HL-60/S4 treated with retinoic acid at 250 ng/mL for 4 days and 3 days (cell line): ENCODE measurements around the gene ZCCHC13.
"Not testable (repeated sequence)": the region's sequence is repeated elsewhere in the genome, so short reads cannot be mapped to it uniquely, and the experiment has no call there.

Source experiments
- in situ Hi-C: fragments of 300-500 bp; cut with MboI; formaldehyde crosslinking; loops from 2 replicates; pipeline ENCODE4 v1.7.0; 2022; ENCODE audit warnings: low sequenced_read_pairs

The ZCCHC13 gene

DNA sequence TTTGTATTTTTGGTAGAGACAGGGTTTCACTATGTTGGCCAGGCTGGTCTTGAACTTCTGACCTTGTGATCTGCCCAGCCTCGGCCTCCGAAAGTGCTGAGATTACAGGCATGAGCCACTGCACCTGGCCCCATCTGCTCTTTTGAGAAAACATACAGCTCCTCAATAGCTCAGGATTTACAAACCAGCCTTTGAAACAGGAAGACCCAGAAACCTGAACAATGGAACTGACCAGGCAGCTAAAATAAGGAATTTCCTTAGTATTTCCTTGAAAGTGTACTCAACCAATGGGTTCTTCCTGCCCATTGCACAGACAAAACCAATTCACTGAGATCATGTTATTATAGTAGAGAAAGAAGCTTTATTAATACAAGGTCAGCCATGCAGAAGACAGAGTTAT, 15.3 kb downstream of the ZCCHC13 start:
- in situ Hi-C loops: not testable (repeated sequence)

DNA sequence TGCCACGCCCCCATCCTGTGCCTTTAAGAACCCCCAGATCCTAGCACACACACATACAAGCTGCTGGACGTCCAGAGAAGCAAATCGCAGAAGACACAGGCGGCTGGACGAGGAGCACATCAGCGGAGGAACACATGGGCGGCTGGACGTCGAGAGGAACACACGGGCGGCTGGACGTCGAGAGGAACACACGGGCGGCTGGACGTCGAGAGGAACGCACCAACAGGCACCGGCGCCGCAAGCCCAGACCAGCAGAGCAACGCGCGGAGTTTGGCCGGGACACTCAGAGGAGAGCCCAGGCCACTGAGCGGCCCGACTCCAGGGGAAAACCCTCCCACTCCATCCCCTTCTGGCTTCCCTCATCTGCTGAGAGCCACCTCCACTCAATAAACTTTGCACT, 17.2 kb downstream of the ZCCHC13 start:
- in situ Hi-C loops: no loop called here

DNA sequence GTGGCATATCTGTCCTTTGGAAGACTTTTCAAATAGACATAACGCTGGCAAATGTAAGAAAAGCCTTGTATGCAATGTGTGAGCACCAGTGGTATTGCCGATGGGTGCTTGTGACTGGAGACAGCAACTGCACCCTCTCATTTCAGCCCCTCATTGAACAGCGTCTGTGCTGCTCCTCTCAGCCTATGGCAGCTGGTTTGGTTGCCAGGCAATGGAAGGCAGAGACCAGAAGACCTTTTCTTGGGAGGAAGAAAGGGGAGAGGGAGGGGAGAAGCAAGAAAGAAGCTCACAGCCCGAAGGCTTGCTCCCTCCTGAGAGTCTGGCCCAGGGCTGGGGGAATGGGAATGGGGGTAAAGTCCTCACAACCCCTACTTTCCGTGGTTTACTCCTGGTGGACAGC, 20.2 kb downstream of the ZCCHC13 start:
- in situ Hi-C loops: no loop called here

DNA sequence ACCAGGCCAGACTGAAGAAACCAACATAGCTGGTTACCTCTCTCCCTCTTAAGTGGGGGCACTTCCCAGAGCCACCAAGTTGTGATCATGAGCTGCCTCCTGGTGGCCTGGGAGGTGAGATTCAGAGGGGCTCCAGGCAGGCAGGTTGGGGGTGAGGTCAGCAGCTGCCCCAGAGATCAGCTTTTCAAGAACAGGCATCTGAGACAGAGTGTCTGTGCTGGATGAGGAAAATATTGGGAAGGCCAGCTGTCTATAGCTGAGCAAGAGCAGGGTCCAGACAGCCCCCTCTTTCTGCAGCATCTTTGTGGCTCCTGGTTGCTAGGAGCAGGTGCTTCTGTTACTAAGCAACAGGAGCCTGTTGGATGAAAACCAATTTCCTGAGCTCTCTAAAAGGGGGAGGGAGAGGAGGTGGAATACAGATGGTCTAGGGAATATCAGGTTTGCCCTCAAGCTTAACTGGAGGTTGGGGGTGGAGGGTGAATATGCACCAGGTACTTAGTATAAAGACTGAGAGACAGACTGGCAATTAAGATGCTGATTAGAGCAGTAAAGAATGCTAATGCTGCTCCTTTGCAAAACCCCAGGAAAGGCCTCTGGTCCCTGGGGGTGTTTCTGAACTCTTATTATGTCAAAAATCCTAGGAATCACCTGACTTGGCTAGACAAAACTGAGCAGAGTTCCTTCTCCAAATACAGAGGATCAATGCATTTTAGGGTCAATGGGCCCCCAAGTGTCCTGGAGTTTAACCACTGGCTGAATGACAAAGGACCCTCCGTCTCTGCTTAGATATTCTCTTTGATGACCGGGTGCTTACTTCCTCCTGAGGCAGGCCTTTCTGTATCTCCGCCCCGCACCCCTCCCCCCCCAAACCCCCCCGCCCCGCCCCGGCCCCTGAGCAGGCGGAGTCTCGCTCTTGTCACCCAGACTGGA, 21.4 kb downstream of the ZCCHC13 start:
- in situ Hi-C loops: no loop called here

DNA sequence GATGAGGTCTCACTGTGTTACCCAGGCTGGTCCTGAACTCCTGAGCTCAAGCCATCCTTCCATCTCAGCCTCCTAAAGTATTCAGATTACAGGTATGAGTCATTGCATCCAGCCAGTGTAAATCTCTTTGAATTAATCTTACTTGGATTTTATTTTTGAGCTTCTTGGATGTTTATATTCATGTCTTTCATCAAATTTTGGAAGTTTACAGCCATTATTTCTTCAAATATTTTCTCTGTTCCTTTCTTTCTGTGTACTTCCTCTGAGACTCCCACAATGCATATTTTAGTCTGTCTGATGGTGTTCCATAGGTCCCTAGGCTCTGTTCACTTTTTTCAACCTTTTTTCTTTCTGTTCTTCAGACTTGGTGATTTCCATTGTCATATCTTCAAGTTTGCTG, 34.9 kb downstream of the ZCCHC13 start:
- in situ Hi-C loops: no loop called here

DNA sequence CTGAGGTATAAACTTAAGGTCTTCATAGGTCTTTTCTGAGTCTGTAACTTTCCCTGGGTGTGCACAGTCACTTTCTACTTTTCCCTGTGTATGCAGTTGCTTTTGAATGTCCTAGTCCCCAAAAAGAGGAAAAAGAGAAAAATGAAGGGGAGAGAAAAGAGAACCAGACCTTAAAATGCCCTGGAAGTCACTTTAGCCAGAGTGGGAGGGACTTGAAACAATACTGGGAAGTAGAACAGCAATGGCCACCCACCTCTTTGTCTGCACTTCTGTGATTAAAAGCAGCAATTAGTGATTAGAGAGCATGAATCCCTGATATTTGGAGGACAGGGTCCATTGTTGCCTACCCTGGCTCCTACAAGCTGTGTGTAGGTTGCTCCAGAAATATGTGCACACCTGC, 36.1 kb downstream of the ZCCHC13 start:
- in situ Hi-C loops: no loop called here

DNA sequence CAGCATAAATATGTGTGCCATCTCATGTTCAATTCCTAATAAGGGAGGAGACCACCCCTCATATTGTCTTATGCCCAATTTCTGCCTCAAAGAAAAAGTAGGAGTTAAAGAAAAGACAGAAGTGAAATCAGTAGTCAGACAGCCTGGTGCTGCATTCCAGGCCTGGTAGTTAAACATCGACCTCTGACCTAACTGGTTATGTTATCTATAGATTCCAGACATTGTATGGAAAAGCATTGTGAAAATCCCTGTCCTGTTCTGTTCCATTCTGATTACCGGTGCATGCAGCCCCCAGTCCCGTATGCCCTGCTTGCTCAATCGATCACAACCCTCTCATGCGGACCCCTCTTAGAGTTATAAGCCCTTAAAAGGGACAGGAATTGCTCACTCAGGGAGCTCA, 38.2 kb downstream of the ZCCHC13 start:
- in situ Hi-C loops: not testable (repeated sequence)

DNA sequence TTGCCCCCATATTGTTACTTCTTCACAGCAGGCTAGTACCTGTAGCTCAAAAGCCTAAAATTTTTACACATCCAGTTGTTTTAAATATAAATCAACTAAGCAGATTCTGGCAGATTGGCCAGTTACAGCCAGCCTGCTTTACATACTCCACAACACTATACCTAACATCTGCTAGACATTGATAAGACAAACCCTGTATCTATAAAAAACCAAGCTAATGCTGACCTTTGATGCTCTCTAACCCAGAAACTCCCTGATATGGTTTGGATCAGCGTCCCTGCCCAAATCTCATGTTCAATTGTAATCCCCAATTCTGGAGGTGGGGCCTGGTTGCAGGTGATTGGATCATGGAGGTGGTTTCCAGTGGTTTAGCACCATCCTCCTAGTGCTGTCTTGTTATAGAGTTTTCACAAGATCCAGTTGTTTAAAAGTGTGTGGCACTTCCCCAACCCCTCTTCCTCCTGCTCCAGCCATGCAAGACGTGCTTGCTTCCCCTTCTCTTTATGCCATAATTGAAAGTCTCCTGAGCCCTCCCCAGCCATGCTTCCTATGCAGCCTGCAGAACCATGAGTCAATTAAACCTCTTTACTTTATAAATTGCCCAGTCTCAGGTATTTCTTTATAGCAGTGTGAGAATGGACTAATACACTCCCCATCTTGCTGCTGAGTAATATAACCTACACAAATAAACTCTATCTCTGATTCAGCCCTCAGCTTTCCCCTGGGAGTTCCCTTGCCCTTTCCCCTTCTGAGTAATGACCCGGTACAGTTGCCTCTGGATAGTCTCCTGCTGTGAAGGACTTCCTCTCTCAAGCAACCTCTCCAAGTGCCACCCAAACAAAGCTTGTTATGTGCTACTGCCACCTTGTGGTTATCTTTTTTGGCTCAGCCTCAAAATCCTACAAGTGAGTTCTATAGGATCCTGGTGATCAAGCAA, 39.6 kb downstream of the ZCCHC13 start:
- in situ Hi-C loops: no loop called here

DNA sequence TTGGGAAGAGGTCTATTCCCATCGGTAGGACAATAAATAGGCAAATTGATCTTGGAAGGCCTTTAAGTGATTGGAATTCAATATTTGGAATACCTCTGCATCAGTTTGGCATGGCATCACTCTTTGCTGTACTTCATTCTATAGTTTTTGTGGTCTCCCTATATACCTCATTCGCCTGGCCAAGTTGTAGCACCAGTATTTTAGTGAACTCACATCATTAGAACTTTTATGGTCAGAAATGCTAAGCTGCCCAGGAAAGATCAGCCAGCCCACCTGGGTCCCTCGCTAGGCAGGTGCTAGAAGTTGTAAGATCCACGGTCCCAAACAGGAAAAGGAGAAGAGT, 40.3 kb downstream of the ZCCHC13 start:
- in situ Hi-C loops: no loop called here

DNA sequence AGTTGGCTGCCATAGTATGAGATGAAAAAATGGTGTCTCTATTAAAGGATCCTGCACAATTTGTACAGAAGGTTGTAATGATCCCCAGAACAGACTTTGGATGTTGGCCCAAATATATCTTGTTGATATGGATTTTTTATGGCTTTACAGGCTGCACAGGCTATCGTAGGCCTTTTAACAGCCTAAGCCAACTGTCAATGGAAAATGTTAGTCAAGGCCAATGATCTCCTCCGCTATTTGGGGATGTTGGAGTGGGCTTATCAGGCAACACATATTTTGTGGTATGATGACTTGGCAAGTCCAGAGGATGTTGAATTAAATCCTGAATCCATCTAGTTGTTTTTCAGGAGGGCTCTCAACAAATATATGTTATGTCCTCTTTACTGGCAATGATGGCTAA, 42.1 kb downstream of the ZCCHC13 start:
- in situ Hi-C loops: no loop called here

DNA sequence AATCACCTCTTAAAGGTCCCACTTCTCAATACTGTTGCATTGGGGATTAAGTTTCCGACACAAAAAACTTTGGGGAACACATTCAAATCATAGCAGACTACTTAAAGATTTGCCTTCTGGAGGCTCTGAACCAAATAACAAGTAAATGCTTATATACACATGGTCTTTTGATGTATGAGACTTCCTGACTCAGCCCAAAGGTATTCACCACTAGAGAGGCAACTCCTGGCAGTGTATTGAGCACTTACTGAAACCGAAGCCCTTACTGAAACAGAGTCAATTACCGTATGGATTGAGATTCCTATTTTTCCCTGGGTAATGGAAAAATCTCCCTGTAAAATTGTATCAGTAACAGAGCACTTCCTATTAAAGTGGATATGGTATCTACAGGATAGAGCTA, 45.4 kb downstream of the ZCCHC13 start:
- in situ Hi-C loops: no loop called here

DNA sequence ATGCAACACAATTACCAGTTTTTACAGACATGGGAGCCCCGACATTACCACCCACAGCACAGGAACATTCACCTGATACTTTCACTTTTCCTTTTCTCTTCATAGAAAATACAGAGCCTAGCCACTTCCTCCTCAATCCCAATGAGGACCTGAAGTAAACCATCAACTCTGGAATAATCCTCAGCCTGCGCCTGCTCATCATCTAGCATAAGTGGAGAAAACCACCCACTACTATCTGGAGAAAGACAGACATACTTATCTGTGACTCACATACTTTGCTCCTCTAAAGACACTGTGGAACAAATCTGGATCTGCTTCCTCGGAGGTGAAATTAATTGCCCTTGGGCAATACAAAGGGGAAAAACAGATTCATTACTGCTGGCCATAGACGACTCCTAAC, 47.8 kb downstream of the ZCCHC13 start:
- in situ Hi-C loops: no loop called here

DNA sequence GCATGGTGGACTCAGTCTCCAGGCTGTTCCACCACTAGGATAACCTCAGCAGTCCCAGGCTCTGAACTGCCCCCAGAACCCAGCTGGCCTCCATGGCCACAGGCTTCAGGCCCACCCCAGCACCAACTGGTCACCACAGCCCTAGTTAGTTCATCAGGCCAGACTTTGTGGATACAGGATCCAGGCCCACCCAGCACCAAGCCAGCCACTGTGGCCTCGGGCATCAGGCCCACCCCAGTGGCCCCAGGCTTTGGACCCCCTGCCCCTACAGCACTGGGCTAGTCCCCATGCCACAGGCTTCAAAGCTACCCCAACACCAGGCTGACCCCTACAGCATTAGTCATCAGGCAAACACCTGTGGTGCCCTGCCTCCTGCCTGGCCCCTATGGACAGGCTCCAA, 50.0 kb downstream of the ZCCHC13 start:
- in situ Hi-C loops: no loop called here
